Glutamatergic neuron (in vitro differentiated cells): ENCODE data around the gene CHN2. TPM values are rescaled to one million over a fixed set of nuclear protein-coding genes. Genes with fewer than 3 reads are reported as not detected.

Source experiments
- DNase-seq: peaks from one replicate; pipeline ENCODE4 v3.0.0; 2022
- H3K27ac Mint-ChIP-seq: one replicate; pipeline ENCODE4 v1.8.0; 2020; ENCODE audit warnings: mild to moderate bottlenecking, mixed read lengths, inconsistent platforms; ENCODE audit not compliant: unreplicated experiment
- H3K27me3 Mint-ChIP-seq: one replicate; pipeline ENCODE4 v1.8.0; 2020; ENCODE audit warnings: mild to moderate bottlenecking, moderate library complexity, mixed read lengths, inconsistent platforms; ENCODE audit not compliant: unreplicated experiment
- H3K36me3 Mint-ChIP-seq: one replicate; pipeline ENCODE4 v1.8.0; 2020; ENCODE audit warnings: mild to moderate bottlenecking, mixed read lengths, inconsistent platforms; ENCODE audit not compliant: unreplicated experiment
- H3K4me1 Mint-ChIP-seq: one replicate; pipeline ENCODE4 v1.8.0; 2020; ENCODE audit warnings: mild to moderate bottlenecking, low read depth, mixed read lengths, inconsistent platforms; ENCODE audit not compliant: unreplicated experiment
- H3K4me3 Mint-ChIP-seq: one replicate; pipeline ENCODE4 v1.8.0; 2020; ENCODE audit warnings: mild to moderate bottlenecking, mixed read lengths, inconsistent platforms; ENCODE audit not compliant: unreplicated experiment
- H3K9me3 Mint-ChIP-seq: one replicate; pipeline ENCODE4 v1.8.0; 2020; ENCODE audit warnings: mild to moderate bottlenecking, moderate library complexity, mixed read lengths, inconsistent platforms; ENCODE audit not compliant: unreplicated experiment
- CTCF ChIP-seq: fragments of 200-600 bp; sonication (generic); IDR thresholded peaks from one replicate; pipeline ENCODE4 v1.5.0; 2021; ENCODE audit not compliant: partially characterized antibody, unreplicated experiment
- total RNA-seq: library from RNA; stranded (reverse); fragmentation: NEBNext Ultra II Directional; extraction: Animal tissue kit (Norgen Biotek cat#: 25700); gene quantifications from one replicate; pipeline ENCODE4 v1.2.1, GENCODE V29; 2021; ENCODE audit not compliant: unreplicated experiment

Gene CHN2
- total RNA-seq, 1 donor from 2014 or later = 63.2 TPM

- TF ChIP-seq CTCF = no peak
- Mint-ChIP-seq H3K4me3 (no peak overlapping the region), H3K4me1 (no peaks in the 10 kb centered on the region), H3K36me3 (no peaks in the 10 kb centered on the region), H3K9me3 (peaks cover 3% of the 10 kb centered on the region), H3K27me3 (peaks cover 2% of the 10 kb centered on the region), H3K27ac (no peak overlapping the region)
- no peak for DNase-seq
Measured at GRCh38 chr7:29464753-29465152, 270.2 kb downstream of the CHN2 start.

DNA sequence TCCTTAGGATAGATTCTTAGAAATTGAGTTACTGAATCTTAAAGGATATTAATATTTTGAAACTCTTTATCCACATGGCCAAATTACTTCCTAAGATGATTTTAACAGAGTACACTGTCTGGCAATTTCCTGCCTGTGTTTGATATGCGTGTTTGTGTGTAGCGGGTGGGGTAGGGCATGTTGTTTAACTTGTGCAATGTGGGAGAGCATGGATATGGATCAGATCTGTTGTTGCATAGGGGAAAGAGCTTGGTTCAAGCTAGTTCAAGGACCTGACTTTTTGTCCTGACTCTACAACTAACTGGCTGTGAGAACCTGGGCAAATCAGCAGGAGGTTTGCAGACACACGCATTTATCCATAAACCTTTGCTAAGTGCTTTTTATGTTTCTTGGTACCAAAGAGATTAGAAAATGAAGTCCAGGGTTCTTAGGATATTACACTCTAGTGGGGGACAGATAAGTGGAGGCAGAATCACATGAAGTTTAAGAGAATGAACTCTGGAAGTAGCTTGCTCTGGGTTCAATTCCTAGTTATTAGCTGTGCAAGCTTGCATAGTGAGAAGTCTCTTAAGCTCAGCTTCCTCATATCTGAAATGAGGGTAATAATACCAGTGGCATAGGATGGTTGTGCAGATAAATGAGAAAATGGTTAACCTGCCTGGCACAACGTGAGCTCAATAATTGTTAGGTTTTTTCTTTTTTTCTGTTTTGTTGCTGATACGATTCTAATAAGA, 272.8 kb downstream of the CHN2 start:
- no peak for TF ChIP-seq CTCF
- Mint-ChIP-seq H3K4me3 (no peak overlapping the region), H3K4me1 (peaks cover 18% of the 10 kb centered on the region), H3K36me3 (no peaks in the 10 kb centered on the region), H3K9me3 (peaks cover 9% of the 10 kb centered on the region), H3K27ac (no peak overlapping the region), H3K27me3 (peaks cover 9% of the 10 kb centered on the region)
- no peak for DNase-seq

GRCh38 chr7:29468196-29468595, 273.6 kb downstream of the CHN2 start:
- no peaks in the 10 kb centered on the region for H3K36me3 Mint-ChIP-seq
- peaks cover 27% of the 10 kb centered on the region for H3K4me1 Mint-ChIP-seq
- no peak overlapping the region for H3K4me3 Mint-ChIP-seq
- no peak for DNase-seq
- TF ChIP-seq CTCF = no peak
- no peak overlapping the region for H3K27ac Mint-ChIP-seq
- H3K27me3 Mint-ChIP-seq = peaks cover 10% of the 10 kb centered on the region
- H3K9me3 Mint-ChIP-seq = peaks cover 9% of the 10 kb centered on the region

DNA sequence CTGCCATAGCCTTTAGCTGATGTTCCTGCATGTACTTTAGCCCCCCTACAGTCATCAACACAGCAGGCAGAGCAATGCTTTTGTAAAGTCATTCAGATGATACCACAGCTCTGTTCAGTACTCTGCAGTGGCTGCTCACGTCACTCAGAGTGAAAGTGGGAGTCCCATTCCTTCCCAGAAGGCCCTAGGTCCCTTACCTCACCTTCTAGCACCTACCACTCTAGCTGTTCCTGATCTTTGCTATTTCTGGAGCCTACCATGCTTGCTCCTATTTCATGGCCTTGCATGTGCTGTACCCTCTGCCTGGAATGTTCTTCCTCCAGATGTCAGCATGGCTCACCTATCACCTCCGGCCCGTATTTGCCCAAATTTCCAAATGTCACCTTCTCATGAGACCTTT, 274.7 kb downstream of the CHN2 start:
- H3K36me3 Mint-ChIP-seq = no peaks in the 10 kb centered on the region
- DNase-seq = no peak

More for the DNA sequence above, 274.7 kb downstream of the CHN2 start:
- Mint-ChIP-seq H3K4me1 (peaks cover 30% of the 10 kb centered on the region), H3K9me3 (peaks cover 9% of the 10 kb centered on the region), H3K27ac (no peak overlapping the region), H3K4me3 (no peak overlapping the region), H3K27me3 (peaks cover 10% of the 10 kb centered on the region)
- TF ChIP-seq CTCF = no peak
